GM12873 (cell line): Measurements from ENCODE around the gene CALCOCO2.

Experiments
- TF ChIP-seq, protein P1 (sequence below): IDR thresholded peaks from 2 replicates; pipeline ENCODE4 v1.5.1; 2012; ENCODE audit warnings: low read depth, mild to moderate bottlenecking, moderate library complexity, low read length, control low read depth; ENCODE audit not compliant: insufficient read depth; ENCODE audit errors: missing control alignments

The CALCOCO2 gene

DNA sequence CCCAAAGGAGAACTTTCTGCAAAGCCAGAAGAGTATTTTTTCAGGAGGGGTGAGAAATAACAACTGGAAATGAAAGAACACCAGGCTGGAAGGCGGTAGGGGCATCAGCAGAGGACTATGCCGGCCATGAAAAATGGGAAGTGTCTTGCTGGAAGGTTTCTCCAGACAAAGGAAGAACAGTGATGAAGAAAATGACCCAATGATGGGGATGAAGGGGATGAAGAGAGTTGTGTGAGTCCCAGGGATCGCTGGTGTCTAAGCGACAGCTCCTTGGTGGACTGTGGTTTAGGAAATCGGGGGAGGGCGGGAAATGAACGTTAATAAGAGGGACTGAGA, 14.4 kb upstream of the CALCOCO2 start:
- TF ChIP-seq, protein P1, sequence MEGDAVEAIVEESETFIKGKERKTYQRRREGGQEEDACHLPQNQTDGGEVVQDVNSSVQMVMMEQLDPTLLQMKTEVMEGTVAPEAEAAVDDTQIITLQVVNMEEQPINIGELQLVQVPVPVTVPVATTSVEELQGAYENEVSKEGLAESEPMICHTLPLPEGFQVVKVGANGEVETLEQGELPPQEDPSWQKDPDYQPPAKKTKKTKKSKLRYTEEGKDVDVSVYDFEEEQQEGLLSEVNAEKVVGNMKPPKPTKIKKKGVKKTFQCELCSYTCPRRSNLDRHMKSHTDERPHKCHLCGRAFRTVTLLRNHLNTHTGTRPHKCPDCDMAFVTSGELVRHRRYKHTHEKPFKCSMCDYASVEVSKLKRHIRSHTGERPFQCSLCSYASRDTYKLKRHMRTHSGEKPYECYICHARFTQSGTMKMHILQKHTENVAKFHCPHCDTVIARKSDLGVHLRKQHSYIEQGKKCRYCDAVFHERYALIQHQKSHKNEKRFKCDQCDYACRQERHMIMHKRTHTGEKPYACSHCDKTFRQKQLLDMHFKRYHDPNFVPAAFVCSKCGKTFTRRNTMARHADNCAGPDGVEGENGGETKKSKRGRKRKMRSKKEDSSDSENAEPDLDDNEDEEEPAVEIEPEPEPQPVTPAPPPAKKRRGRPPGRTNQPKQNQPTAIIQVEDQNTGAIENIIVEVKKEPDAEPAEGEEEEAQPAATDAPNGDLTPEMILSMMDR, result no peak

DNA sequence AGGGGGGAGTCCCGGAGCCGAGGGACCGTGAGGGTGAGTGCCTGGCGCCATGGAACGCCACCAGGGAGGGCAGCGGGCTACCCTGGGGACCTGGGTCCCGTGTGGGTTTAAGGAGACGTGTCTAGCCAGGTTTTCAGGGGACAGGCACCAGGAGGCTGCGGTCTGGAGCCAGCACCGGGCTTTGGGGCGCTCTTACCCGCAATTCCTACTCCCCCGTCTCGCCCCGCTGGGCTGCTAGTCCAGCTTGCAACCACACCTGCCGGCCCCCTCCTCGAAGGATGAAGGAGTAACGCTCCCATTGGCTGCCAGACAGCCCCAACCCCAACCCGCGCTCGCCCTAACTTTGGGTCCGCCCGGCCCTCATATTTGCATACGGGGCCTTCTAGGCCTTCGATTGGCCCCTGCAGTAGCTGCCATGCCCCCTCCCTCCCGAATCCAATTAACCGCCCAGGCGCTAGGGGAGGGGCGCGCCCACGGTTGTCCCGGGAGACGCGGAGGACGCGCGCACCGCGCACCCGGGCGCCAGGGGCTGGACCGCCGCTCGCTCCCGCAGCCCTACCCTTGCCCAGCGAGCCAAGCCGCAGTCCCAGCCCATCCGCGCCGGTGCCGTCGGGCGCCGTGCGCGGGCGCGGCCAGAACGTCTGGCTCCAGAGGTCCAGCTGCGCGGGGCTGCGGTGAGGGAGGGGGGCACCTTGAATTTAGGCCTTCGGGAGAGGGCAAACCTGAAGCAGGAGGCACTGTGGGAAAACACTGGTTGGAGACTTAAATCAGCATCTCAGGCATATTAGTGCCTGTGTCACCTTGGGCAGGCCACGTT, 13.9 kb upstream of the CALCOCO2 start, which contains the start of gene TTLL6:
TSS of gene TTLL6 (minus strand) at position 456 of the 817 bp plus-strand sequence. CDS start at position 299, 157 bp downstream.
- TF ChIP-seq, protein P1, result no peak

DNA sequence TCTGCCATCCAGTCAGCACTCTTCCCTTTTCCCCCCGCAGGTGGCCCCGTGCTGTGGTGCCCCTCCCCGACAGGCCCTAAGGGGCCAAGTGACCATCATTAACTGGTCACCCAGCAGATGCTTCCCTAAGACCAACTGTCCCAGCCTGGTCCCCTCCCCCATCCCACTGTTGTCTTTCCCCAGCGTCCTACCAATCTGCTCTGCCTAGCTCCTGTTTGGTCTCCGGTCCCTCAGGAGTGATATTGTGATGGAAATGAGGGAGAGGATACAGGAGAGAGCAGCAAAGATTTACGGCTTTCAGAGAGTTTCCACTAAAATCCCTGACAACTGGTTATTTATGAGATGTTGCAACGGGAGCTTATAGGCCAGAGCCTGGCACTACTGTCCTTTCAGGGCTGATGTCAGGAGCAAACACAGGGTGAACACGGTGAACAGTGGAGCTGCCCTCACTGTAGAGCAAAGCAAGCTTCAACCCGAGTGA, 12.4 kb upstream of the CALCOCO2 start:
- TF ChIP-seq, protein P1, result no peak

DNA sequence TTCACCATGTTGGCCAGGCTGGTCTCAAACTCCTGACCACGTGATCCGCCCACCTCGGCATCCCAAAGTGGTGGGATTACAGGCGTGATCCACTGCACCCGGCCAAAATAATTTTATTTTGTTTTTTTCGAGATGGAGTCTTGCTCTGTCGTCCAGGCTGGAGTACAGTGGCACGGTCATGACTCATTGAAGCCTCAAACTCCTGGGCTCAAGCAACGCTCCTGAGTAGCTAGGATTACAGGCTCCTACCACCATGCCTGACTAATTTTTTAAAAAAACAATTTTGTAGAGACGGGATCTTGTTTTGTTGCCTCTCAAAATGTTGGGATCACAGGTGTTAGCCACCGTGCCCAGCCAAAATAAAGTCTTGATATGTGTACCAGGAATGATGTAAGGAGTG, 11.4 kb upstream of the CALCOCO2 start:
- TF ChIP-seq, protein P1, result no peak

DNA sequence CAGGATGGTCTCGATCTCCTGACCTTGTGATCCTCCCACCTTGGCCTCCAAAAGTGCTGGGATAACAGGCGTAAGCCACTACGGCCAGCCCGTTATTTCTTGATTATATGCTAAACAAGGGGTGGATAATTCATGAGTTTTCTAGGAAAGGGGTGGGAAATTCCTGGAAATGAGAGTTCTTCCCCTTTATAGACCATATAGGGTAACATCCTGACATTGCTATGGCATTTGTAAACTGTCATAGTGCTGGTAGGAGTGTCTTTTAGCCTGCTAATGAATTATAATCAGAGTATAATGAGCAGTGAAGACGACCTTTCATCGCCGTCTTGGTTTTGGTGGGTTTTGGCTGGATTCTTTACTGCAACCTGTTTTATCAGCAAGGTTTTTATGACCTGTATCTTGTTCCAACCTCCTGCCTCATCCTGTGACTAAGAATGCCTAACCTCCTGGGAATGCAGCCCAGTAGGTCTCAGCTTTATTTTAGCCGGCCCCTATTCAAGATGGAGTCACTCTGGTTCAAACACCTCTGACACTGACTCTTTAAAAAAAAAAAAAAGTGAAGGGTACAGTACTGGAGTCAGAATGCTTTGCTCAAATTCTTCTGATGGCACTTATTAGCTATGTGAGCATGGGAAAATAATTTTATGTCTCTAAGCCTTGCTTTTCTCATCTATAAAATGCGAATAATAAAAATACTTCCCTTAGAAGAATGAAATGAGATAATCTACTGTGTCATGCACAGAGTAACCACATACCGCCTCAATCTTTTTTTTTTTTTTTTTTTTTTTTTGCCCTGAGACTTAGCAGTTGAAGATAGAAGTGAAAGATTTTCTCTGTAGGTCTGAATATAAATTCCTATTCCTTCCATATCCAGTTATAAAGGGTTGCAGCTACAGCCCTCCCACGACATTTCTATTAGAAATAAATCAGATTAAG, 5.1 kb upstream of the CALCOCO2 start:
- TF ChIP-seq, protein P1, result no peak

DNA sequence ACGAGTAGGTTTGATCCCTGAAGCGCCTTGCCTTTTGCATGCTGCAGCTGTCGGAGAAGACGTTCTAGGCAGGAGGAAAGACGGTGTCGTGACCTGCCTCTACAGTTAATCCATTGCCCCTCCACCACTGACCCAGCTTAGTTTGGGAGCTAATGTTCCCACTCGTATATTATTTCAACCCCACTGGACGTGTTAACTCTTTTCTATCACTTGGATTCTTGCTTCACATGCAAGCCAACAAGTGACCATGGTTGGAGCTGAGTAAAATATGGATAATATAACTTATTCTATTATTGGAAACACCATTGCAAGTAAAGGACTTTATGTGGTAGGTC, 681 bp downstream of the CALCOCO2 start:
- TF ChIP-seq, protein P1, result no peak

DNA sequence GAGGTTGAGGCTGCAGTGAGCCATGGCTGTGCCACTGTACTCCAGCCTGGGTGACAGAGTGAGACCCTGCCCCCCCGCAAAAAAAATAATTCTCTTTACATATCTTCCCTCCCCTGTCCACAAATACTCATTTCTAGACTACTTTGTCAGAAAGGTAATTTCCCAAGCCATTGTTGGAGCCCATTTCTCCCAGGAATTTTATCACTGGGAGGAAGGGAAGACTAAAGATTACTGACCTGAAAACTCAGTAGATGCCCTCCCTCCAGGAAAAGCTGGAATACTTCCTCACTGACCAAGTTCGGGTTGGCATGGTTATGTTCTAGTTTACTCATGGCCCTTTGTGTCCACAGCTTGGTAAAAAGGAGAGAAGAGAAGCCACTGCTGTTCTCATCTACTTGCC, 4.1 kb downstream of the CALCOCO2 start:
- TF ChIP-seq, protein P1, result no peak
